ENCODE data around the gene STIMATE. TPM values are rescaled to one million over a fixed set of nuclear protein-coding genes. Genes with fewer than 3 reads are reported as not detected.

STIMATE gene
- total RNA-seq (10 to 100 TPM; 33.2 to 42.9 TPM), polyA plus RNA-seq (ENCODE audit: insufficient read depth, low read depth, low replicate concordance) (16.7 TPM)
- long read RNA-seq, donor 1, full-length matches to known transcripts = 5 of 5 reads
- long read RNA-seq, donor 1, partial matches to known transcripts = 0 of 5 reads
- long read RNA-seq, donor 1, other reads (novel, unspliced or antisense) = 0 of 5 reads
- long read RNA-seq, donor 2, full-length matches to known transcripts = 2 of 2 reads
- long read RNA-seq, donor 2, partial matches to known transcripts = 0 of 2 reads
- long read RNA-seq, donor 2, other reads (novel, unspliced or antisense) = 0 of 2 reads

DNA sequence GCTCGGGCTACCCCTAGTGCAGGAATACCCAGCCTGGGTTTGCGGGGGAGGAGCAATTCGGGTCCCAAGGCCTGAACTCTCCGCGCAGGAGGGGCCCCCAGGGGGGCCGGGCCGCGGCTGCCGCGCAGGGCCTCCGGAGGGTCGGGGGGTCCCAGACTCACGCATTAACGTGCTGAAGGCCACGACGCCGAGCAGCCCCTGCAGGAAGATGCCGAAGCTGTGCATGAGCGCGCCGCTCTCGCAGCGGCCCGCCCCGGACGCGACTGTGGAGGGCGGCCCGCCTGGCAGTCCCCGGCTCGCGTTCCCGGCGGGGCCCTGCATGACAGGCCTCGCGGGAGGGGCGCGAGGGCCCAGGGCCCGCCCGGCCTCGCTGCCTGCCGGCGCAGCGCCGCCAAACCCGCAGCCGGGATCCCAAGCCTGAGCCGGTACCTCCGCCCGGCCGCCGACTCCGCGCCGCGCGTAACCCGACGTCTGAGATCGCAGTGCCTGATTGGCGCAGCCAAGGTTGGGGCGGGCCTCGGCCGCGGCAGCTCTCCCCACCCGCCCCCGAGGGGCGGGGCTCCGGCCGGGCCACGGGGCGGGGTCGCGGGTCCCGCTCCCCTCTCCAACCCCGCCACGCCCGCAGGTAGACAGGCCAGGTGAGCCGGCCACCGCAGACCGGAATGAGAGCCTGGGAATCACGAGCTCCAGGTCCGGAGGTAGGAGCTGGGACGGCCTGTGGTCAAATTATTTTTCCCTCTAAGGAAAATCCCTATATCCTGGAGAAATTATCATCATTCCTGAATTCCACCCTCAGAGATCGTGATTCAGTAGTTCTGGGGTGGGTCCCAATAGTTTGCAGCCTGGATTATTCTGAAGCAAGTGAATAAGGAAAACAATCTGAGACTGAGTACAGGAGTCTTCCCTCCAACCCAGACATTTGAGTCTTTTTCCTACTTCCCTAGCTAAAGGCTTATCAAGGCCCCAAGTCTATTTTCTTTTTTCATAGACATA, at the start of gene STIMATE:
TSS of gene STIMATE (minus strand) at position 419 of the 993 bp plus-strand sequence. CDS start at position 321, 98 bp downstream.
- intact Hi-C loops (cut with DNase I; ENCODE audit: low total_unique reads) = no loop called here

DNA sequence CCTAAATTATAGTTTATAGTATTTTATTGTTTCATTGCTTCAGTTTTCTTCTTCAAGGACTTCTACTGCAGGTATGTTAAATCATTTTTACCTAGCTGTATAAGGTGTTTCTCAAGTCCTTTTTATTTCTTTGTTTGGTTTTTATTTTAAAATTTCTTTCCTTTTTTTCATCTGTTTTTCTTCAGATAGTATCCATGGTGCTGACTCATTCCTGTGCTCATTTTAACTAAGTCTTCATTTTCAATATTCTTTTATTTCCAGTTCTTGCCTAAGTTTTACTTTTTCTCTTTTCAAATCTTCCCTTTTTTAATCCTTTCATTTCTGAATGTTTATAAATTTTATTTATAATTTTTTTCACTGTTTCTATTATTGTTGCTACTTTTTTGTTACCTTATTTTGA, 42.3 kb upstream of the STIMATE start:
- Histone ChIP-seq H3K27ac (no peak overlapping the region), H3K4me1 (no peaks in the 10 kb centered on the region), H3K9me3 (no peaks in the 10 kb centered on the region), H3K36me3 (ENCODE audit: low read depth, missing control alignments) (no peaks in the 10 kb centered on the region), H3K27me3 (no peaks in the 10 kb centered on the region), H3K4me3 (no peak overlapping the region)
- TF ChIP-seq, protein P1, sequence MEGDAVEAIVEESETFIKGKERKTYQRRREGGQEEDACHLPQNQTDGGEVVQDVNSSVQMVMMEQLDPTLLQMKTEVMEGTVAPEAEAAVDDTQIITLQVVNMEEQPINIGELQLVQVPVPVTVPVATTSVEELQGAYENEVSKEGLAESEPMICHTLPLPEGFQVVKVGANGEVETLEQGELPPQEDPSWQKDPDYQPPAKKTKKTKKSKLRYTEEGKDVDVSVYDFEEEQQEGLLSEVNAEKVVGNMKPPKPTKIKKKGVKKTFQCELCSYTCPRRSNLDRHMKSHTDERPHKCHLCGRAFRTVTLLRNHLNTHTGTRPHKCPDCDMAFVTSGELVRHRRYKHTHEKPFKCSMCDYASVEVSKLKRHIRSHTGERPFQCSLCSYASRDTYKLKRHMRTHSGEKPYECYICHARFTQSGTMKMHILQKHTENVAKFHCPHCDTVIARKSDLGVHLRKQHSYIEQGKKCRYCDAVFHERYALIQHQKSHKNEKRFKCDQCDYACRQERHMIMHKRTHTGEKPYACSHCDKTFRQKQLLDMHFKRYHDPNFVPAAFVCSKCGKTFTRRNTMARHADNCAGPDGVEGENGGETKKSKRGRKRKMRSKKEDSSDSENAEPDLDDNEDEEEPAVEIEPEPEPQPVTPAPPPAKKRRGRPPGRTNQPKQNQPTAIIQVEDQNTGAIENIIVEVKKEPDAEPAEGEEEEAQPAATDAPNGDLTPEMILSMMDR (IDR thresholded peaks at IDR 0.05) = no peak
- TF ChIP-seq POLR2A (IDR thresholded peaks at IDR 0.05) = no peak
- intact Hi-C loops (cut with DNase I; ENCODE audit: low total_unique reads) = no loop called here
- DNase-seq = no peak

More for the DNA sequence above, at the start of gene STIMATE:
- Histone ChIP-seq H3K27me3 (no peaks in the 10 kb centered on the region), H3K27ac (peak within 1 kb of the TSS in 1 of 2 donors; percentile 61), H3K9me3 (no peaks in the 10 kb centered on the region), H3K36me3 (ENCODE audit: low read depth, missing control alignments) (no peaks in the 10 kb centered on the region), H3K4me3 (peak within 1 kb of the TSS; percentile 83), H3K4me1 (peaks cover 29% of the 10 kb centered on the region)
- DNase-seq = peak; percentile 93
- WGBS, 2 donors = 0% methylated on average over 9 to 59 of the region's 85 CpGs
- TF ChIP-seq, protein P1 (IDR thresholded peaks at IDR 0.05) = no peak
- no peak for TF ChIP-seq POLR2A (IDR thresholded peaks at IDR 0.05)

DNA sequence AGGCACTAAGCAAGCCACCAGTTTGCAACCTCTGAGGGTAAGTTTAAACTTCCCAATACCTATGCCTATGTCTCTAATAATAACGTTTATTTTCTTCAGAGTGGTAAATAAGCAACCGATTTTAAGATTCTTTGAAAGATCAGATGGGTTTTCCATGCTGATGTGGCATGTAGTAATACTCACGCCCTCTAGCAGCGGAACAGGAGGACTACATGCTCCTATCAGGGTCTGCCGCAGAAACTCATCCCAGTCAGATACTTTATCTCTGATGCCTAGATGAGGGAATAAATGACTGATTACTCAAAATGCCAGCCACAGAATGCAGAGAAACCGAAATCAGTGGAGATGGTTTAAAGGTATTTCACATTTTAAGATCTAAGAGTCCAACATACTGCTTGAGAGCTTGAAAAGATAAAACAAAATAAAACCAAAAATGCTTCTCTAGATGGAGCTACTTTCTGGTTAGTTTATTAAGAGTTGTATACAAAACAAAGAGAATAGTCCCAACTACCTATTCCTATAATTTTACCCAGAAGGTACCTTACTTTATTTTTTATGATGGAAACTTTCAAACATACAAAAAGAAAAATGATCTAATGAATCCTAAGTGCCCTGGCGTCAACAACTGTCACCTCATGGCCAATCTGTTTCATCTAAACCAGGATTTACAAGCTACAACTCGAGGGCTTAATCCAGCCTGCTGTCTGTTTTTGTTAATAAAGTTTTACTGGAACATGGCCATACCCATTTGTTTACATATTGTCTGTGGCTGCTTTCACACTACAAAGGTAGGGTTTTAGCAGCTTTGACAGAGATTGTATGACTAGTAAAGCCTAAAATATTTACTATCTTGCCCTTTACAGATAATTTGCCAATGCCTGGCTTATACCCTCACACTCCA, 37.5 kb upstream of the STIMATE start:
- Histone ChIP-seq H3K27me3 (no peaks in the 10 kb centered on the region), H3K27ac (no peak overlapping the region), H3K9me3 (no peaks in the 10 kb centered on the region), H3K4me3 (no peak overlapping the region), H3K36me3 (ENCODE audit: low read depth, missing control alignments) (no peaks in the 10 kb centered on the region), H3K4me1 (no peaks in the 10 kb centered on the region)
- 36 to 43% methylated on average over 8 of the region's 8 CpGs for WGBS, 2 donors
- intact Hi-C loops (cut with DNase I; ENCODE audit: low total_unique reads) = no loop called here
- DNase-seq = peak; percentile 56
- no peak for TF ChIP-seq POLR2A (IDR thresholded peaks at IDR 0.05)
- TF ChIP-seq, protein P1 (IDR thresholded peaks at IDR 0.05) = peak; percentile 30 to 62 (median 54)

DNA sequence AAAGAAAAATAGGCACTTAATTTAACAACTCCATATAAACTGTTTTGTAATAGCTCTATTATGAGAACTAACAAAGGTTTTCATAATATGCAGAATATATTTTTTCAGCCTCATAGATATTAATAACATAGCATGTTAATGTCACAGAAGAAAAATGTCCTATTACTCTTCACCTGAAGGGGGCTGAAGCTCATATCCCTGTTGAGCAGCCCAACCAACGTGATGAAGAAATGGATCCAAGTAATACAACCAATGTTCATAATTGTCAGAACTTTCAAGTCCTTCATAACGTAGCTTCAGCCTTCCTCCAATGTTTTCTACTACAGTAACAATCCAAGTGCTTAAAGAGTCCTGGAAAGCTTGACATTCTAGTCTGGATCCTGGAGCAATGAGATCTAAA, 34.5 kb upstream of the STIMATE start:
- WGBS, 2 donors = 82 to 84% methylated on average over 2 of the region's 2 CpGs
- H3K36me3 ChIP-seq (ENCODE audit: low read depth, missing control alignments) = no peaks in the 10 kb centered on the region
- H3K4me1 ChIP-seq = no peaks in the 10 kb centered on the region
- no peak overlapping the region for H3K27ac ChIP-seq
- H3K27me3 ChIP-seq = no peaks in the 10 kb centered on the region
- no peaks in the 10 kb centered on the region for H3K9me3 ChIP-seq
- TF ChIP-seq, protein P1 (IDR thresholded peaks at IDR 0.05) = peak in 1 of 3 experiments; percentile 13
- no peak for TF ChIP-seq POLR2A (IDR thresholded peaks at IDR 0.05)
- no peak for DNase-seq
- no peak overlapping the region for H3K4me3 ChIP-seq
- intact Hi-C loops (cut with DNase I; ENCODE audit: low total_unique reads) = no loop called here
